ENCODE results near the gene DCT.

- TF ChIP-seq MAX (IDR thresholded peaks at IDR 0.05) (no peak), EP300 (IDR thresholded peaks at IDR 0.05; ENCODE audit: borderline replicate concordance) (no peak), CREB1 (IDR thresholded peaks at IDR 0.05; ENCODE audit: low read depth) (no peak), YY1 (IDR thresholded peaks at IDR 0.05; ENCODE audit: low read depth) (no peak), FOXM1 (IDR thresholded peaks at IDR 0.05; ENCODE audit: borderline replicate concordance, low read depth) (no peak), TAF1 (IDR thresholded peaks at IDR 0.05; ENCODE audit: low read depth) (no peak), RAD21 (IDR thresholded peaks at IDR 0.05; ENCODE audit: low read depth) (no peak), ZBTB7A (IDR thresholded peaks at IDR 0.05; ENCODE audit: low read depth) (no peak), REST (IDR thresholded peaks at IDR 0.05; ENCODE audit: low read depth) (no peak), TEAD4 (IDR thresholded peaks at IDR 0.05) (no peak)
Observed at GRCh38 chr13:94414141-94414540, 65.3 kb downstream of the DCT start.

Measured in Ishikawa (cell line).